ENCODE data around the gene ACOX3. TPM values are rescaled to one million over a fixed set of nuclear protein-coding genes. Genes with fewer than 3 reads are reported as not detected.

The ACOX3 gene
- total and polyA plus RNA-seq, 9 of the 15 experiments (the other 6 are each of a cell fraction or from before 2014, with no cell fraction given): 0.68 to 7.3 (median 3.7) TPM

- Histone ChIP-seq H2AFZ (ENCODE audit: low read depth, low read length) (no peak overlapping the region), H3K4me3 (no peak overlapping the region), H3K9me1 (ENCODE audit: control insufficient read depth, insufficient read depth, low read length) (no peaks in the 10 kb centered on the region), H3K4me2 (ENCODE audit: insufficient read depth, low read length) (no peak overlapping the region), H3K36me3 (ENCODE audit: control insufficient read depth, insufficient read depth, low read length) (no peaks in the 10 kb centered on the region), H3K27ac (ENCODE audit: extremely low read depth, low read depth, low read length) (no peak overlapping the region), H3K9ac (ENCODE audit: insufficient read depth in 1 of 2, low read depth in 2 of 2, low read length in 2 of 2) (no peak overlapping the region), H3K79me2 (ENCODE audit: control insufficient read depth, insufficient read depth, low read length) (no peaks in the 10 kb centered on the region), H3K27me3 (ENCODE audit: control insufficient read depth in 2 of 2, insufficient read depth in 2 of 2, low read length in 2 of 2) (peaks cover 0 to 53% of the 10 kb centered on the region in 2 experiments; a peak in 3 of 5 replicates), H3K9me3 (replicated peaks; ENCODE audit: control insufficient read depth, insufficient read depth, low read depth, low read length) (no peaks in the 10 kb centered on the region), H3K4me1 (replicated peaks in 1 of 2; ENCODE audit: control insufficient read depth in 2 of 2, insufficient read depth in 2 of 2, low read length in 2 of 2) (peaks cover 0 to 17% of the 10 kb centered on the region in 2 experiments; a peak in 2 of 5 replicates), H4K20me1 (replicated peaks; ENCODE audit: control insufficient read depth, insufficient read depth, low read length) (no peaks in the 10 kb centered on the region)
- CTCF ChIA-PET (ENCODE audit: low intra/inter-chr PET ratio): no interaction called here
- BruUV-seq (replicated peaks): no TSS peak
- POLR2A ChIA-PET: interaction anchor here (0.6 to 1.4 kb wide), 2 partner anchors 22 to 228 kb away, joined by 3 read pairs; no protein-coding TSS in a partner anchor
- WGBS (ENCODE audit: insufficient coverage, low coverage, missing lambda C conversion rate): 36% methylated on average over 27 of the region's 34 CpGs
- no peak for TF ChIP-seq NEUROD1 (IDR thresholded peaks at IDR 0.05; ENCODE audit: borderline replicate concordance, low read depth, low read length, partially characterized antibody)
- TF ChIP-seq MYNN (IDR thresholded peaks at IDR 0.05): no peak
- no peak for TF ChIP-seq MYNN (CRISPR knock-in tag; IDR thresholded peaks at IDR 0.05)
- TF ChIP-seq KDM1A (IDR thresholded peaks at IDR 0.05): no peak
- TF ChIP-seq PCBP2 (IDR thresholded peaks at IDR 0.05; ENCODE audit: low read depth, low read length, poor library complexity, severe bottlenecking): no peak
- intact Hi-C loops (cut with micrococcal nuclease) (no loop called here), in situ Hi-C loops (cut with MboI) (no loop called here)
- ATAC-seq (no peak), FAIRE-seq (no peak), DNase-seq (ENCODE audit: extremely low read depth in 1 of 4, low spot score in 3 of 4) (no peak)
Measured at GRCh38 chr4:8345053-8345945, 95.2 kb downstream of the ACOX3 start.

Data from K562 (cell line).